Measurements from ENCODE around the gene HHAT.
"Not testable (repeated sequence)": the region's sequence is repeated elsewhere in the genome, so short reads cannot be mapped to it uniquely, and the experiment has no call there.

HHAT gene

DNA sequence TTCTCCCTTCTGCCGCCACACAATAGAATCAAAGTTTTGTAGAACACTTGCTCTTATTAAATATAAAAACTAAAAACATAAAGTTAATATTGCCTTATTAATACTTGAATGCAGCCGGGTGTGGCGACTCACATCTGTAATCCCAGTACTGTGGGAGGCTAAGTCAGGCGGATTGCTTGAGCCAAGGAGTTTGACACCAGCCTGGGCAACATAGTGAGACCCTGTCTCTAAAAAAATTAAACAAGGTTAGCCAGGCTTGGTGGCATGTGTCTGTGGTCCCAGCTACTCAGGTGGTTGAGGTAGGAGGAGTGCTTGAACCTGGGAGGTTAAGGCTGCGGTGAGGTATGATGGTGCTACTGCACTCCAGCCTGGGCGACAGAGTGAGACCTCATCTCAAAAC, 13.2 kb upstream of the HHAT start:
- no peak for DNase-seq

DNA sequence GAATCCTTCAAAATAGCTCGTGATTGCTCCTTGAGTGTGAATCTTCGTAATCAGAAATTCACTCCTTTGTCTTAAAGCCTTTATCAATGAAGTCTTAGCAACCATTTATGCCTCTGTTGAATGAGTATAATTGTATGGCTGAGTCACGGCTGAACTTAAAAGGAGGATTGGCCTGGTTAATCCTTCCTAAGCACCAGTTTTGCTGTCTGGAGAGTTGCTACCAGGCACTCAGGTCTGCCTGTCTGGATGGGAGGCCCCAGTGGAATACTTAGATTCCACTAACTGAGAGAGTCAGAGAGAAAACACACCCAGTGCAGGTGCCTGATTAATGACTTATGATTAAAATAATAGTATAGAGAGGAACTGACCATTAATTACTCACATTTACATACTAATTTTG, 7.6 kb upstream of the HHAT start:
- no peak for DNase-seq

DNA sequence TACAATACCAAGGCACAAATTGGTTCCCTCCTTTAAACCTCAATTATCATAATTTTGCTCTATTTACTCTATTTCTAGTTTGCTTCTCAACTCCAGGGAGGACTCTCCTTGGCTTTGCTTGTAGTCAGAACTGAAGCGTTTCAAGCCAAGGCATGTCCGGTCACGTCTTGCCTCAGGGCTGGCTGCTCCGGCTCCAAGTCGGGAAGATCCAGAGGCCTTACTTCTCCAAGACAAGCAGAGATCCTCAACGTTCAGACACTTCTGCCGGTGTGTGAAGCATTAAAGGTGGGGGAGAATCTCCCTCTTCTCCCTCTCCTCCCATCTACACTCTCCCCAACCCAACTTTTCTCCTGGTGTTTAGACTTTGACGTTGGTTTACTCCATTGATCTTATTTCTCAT, 7.2 kb upstream of the HHAT start:
- DNase-seq = no peak

DNA sequence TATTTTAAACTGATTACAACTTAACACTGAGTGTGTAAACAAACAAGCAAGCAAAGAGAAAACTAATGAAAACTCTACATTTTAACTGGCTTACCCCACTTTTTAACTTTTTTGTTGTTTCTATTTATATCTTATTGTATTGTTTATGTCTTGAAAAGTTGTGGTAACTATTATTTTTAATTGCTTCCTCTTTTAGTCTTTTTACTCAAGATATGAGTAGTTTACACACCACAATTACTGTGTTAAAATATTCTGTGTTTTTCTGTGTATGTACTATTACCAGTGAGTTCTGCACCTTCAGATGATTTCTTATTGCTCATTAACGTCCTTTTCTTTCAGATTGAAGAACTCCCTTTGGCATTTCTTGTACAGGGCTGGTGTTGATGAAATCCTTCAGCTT, 4.7 kb upstream of the HHAT start:
- no peak for DNase-seq

- DNase-seq = no peak
Measured at GRCh38 chr1:210325026-210325670, 3.6 kb upstream of the HHAT start.

- no peak for DNase-seq
Measured at GRCh38 chr1:210328032-210328745, 513 bp upstream of the HHAT start.

GRCh38 chr1:210330279-210330866, 1.7 kb downstream of the HHAT start:
- peak; percentile 38 for DNase-seq

GRCh38 chr1:210332233-210332632, 3.5 kb downstream of the HHAT start:
- DNase-seq = no peak

DNA sequence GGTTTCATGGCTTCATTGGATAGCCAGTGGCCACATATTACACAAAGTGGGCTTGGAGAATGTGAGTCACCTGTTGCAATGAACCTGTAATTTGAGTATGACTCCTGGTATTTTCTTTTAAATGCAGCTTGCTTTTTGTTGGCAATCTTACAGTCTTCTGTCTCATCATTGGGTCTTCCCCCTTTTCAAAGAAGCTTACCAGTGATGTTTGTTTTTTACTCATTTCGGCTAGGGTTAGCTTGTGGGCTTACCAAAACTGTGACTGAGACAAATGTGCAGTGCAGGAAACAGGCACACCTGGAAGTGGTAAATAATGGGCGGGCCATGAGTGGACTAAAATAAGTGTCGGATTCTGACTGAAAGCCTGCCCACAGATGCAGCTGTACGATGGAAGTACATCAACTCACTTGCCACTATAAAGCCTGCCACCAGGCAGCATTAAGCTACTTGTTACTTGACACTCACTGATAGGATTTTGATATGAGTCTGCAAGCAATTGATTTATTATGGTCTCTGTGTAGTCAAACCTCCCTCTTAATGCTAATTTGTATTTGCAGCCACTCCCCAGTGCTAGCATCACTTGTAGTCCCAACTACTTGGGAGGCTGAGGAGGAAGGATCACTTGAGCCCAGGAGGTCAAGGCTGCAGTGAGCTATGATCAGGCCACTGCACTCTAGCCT, 4.2 kb downstream of the HHAT start:
- no peak for DNase-seq

DNA sequence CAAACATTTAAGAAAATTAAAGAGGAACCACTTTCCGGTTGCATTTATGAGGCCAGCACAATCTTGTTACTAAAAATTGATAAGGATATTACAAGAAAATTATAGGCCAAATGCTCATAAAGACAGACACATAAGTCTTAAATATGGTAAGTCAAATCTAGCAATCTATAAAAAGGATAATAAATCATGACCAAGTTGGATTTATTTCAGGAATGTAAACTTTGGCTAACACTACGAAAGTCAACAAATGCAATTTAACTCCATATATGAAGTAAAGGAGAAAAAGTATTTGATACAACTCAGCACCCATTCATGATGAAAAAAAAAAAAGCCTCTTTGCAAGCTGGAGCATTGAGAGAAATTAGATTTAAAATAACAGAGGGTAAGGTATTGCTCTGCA, 6.3 kb downstream of the HHAT start:
- DNase-seq = no peak

- no peak for DNase-seq
Measured at GRCh38 chr1:210336362-210336761, 7.7 kb downstream of the HHAT start.

GRCh38 chr1:210339500-210339899, 10.8 kb downstream of the HHAT start:
- DNase-seq = no peak

DNA sequence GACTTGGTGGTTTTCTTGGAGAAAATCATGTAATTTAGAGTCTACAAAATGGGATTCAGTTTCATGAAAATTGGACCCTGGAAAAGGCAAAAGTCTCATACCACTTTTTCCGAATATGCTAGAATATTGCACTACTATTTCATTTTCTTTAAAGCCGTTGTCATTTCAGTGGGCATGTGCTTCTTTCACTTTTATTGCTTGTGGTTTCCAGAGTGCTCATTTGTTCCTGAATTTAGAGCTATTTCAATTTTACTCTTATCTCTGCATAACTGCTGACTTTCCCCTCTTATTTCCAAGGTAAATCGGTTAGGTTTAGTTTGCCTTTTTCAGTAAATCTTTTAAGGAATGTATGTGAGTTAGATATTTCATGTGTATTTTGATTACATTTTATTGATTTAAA, 11.6 kb downstream of the HHAT start:
- DNase-seq = no peak

DNA sequence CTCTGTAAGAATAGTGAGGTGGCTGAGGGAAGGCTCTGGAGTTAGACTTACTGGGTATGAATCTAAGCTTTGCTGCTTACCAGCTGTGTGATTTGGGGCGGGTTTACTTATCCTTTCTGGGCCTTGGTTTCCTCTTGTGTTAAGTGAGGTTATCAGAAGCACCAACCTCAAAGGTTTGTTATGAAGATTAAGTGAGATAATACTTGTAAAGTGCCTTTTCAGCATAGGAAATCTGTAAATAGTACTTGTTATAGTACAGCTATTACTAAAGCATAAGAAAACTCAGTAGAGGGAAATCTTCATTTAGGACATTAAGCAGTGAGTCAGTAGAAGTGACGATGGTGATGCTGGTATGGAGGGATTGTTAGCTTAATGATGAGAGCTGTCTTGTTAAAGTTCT, 12.1 kb downstream of the HHAT start:
- no peak for DNase-seq

GRCh38 chr1:210342986-210343780, 14.5 kb downstream of the HHAT start:
- DNase-seq = no peak

GRCh38 chr1:210344706-210345105, 16.0 kb downstream of the HHAT start:
- no peak for DNase-seq

DNA sequence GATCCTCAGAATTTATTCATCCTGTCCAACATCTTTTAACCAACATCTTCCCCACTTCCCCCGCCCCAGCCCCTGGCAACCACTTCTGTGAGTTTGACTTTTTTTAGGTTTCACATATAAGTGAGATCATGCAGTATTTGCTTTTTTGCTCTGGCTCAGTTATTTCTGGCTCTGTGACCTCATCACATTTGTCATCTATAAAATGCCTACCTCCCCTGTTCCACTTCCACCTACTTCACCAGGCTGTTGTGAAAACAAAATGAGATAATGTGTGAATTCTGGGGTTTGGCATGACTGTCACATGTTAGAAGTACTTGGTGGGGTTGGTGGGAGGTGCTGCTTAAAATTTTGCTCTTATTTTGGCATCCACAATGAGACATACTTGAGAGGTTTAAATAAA, 18.4 kb downstream of the HHAT start:
- DNase-seq = no peak

DNA sequence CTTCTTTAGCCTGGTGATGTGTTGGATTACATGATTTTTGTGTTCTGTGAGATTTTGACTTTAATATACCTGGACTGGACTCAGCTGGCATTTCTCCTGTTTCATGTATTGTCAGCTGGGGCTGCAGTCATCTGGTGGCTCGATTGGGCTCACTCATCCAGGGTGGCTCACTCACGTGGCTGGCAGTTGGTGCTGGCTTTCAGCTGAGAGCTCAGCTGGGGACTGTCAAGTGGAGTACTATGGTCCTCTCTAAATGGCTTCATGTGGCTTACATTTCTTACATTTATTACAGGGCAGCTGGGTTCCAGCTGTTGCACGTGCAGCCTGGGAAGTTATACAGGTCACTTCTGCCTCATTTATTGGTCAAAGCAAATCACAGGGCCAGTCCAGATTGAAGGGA, 22.8 kb downstream of the HHAT start:
- no peak for DNase-seq

DNA sequence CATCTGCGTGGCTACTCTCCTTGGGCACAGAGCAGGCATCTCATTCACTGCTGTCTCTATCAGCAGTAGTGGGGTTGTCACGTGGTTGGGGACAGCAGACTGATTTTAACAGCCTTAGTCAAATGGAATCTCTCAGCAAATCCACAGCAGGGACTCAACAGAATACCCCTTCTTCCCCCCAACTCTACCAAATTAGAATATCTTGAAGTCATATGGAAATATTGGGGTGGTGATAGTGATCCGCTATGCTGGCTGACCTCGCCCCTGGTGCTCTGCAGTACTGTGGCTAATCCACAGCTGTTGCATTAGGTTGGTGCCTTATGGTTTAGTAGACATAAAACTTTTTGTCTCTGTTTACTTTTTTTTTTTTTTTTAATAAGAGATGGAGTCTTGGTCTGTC, 23.9 kb downstream of the HHAT start:
- DNase-seq = no peak

GRCh38 chr1:210354305-210354704, 25.6 kb downstream of the HHAT start:
- DNase-seq = not testable (repeated sequence)

DNA sequence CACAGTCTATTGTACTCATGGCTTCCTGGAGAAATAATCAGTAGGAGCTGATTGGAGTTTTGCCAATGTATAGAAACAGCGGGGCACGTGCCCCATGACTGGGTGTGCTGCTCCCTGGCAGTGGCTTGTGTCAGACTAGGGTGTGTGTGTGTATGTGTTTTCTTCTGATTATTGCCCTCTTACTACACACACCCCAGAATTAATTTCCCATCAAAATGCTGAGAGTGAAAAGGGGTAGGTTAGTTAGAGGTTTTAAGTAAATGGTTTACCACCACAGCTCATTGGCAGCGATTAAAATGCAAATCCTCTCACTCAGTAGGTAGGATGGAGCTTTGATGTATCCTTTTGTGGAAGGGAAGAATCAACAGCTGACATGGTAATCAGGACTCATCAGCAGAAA, 29.9 kb downstream of the HHAT start:
- no peak for DNase-seq

DNA sequence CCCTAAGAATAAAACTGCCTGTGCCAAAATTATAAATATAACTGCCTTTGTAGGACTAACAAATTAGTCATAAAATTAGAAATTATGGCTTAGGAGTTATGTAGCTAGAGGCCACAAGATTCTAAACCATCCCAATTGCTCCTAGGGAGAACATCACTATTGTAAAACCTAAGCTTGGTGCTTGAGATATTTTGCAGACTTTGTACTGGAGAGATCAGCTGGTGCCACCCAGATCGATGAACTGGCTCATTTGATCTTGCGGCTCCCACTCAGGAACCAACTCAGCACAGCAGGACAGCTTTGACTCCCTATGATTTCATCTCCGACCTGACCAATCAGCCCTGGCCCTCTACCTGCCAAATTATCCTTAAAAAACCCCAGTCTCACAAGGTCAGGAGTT, 30.6 kb downstream of the HHAT start:
- no peak for DNase-seq

DNA sequence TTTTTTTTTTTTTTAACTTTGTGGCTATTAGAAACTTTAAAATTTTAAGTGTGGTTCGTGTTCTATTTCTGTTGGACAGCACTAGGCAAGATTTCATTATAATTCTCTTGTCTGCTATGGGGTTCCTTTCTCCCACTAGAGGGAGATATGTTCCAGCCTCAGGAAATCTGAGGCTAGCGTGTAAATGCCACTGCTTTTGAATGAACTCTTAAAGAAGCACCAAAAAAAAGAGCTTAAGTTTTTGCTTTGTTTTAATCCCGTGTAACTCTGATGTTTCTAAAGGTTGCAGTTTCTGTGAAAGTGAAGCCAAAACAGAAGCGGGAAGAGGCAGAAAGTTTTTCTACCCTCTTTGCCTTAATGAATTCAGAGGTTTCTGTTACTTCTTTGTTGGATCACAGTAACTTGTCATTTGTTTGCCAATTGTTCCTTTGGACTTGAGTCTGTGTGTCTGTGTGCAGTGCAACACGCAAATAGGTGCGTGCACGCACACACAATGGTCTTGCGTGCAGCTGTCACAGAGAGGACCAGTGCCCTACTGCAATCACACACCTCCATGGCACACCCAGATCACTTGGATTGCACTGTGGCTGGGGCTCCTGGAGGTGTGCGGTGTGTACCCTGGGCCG, 32.3 kb downstream of the HHAT start:
- DNase-seq = no peak
